ENCODE measurements around the gene RNF125.
"Not testable (repeated sequence)": the region's sequence is repeated elsewhere in the genome, so short reads cannot be mapped to it uniquely, and the experiment has no call there.

Gene RNF125

GRCh38 chr18:32026491-32027086 lies 8.0 kb downstream of the RNF125 start:
- DNase-seq = no peak

- no peak for DNase-seq
Measured at GRCh38 chr18:32029558-32029957, 10.9 kb downstream of the RNF125 start.

- DNase-seq = no peak
Measured at GRCh38 chr18:32032609-32033008, 14.0 kb downstream of the RNF125 start.

- no peak for DNase-seq
Measured at GRCh38 chr18:32036506-32037180, 18.0 kb downstream of the RNF125 start.

DNA sequence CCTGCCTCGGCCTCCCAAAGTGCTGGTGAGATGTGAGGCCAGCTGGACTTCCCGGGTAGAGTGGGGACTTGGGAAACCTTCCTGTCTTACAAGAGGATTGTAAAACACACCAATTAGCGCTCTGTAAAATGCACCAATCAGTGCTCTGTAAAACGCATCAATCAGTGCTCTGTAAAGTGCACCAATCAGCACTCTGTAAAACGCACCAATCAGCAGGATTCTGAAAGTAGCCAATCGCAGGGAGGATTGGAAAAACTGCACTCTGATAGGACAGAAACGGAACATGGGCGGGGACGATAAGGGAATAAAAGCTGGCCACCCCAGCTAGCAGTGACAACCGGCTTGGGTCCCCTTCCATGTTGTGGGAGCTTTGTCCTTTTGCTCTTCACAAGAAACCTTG lies 19.0 kb downstream of the RNF125 start:
- DNase-seq = no peak

- no peak for DNase-seq
Measured at GRCh38 chr18:32040936-32041335, 22.3 kb downstream of the RNF125 start.

GRCh38 chr18:32042337-32042736 lies 23.7 kb downstream of the RNF125 start:
- DNase-seq = no peak

DNA sequence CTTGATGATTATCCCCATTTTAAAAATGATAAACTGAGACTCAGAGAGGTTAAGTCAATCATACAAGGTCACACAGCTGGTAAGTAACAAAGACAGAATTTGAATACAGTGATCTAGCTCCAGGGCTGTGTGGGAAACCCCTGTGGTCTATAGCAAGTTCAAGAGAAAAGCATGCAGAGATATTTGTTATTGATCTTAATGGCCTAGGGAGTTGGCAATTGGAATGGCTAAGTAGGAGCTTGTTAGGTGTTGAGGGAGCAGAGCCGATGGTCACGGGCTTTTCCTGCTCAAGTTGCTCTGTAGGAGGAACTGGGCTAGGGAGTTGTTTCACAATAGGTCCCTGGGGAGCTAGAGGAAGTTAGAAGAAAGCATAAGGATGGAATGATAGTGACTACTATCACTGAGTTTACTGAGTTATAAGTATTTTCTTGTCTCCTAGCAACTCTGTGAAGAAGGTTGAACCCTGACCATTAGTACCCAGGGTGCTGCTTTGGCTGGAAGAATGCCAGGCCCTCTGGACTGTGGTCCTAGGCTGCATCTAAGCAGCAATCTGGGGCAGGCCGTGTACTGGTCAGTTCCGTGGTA lies 30.0 kb downstream of the RNF125 start:
- peak; percentile 52 for DNase-seq

DNA sequence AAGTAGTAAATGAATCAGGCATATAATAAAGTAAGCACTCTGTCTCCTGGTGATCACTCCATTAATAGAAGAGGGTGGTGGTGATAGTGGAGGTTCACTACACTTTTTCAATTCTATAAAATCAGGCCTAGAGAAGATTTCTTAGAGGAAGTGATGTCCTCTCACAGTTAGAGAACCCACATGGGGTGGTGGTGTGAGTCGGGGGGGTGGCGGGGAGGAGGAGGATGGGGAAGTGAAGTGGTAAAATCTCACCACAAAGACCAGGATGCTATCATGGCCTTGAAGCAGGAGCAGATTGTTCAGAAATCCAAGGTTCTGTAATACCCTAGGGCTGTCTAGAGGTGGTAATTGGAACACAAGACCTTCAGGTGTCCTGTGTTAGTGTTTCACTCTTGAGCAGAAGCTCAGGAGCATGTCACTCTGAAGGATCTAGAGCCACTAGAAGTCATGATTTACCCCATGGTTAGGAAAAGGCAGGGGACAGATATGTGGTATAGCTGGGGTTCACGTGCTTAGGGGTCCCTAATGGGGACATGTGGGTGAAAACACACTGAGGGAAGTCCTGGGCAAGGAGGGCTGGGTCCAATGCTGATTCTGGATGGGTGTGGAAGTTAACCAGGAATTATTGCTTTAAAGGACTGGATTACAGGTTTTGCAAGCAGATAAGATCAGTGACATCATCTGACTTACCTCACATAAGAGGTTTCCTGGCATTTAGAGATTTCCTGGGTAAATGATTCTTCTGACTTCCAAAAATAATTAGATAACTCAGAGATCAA lies 31.0 kb downstream of the RNF125 start:
- DNase-seq = no peak

DNA sequence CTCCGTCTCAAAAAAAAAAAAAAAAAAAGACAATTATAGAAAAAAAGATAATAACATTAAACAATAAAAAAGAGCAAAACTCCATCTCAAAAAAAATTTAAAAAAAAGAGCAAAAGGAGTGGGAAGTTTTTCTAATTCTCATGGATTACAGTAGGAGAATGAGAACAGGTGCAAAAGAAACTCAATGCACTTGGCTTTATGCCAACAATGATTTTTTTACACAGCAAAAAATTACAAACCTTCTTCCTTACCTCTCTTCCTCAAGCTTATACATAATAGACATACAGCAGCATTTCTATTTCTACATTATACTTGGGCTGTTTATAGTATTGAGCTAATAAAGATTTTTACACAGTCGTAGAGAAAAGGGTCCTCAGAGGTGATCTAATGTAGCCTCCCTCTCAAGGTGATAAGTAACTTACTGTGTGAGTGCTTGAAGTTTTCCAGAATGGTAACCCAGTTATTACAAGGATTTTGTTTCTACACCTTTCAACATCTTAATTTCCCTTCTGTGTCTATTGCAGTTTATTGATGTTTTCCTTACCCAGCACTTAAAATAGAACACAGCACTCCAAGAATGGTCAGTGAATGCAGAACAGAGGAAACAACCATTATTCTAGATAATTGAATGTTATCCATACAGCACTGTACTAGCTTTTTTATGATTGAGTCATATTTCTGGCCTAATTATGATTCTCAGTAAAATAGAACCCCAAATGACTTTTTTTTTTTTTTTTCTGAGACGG lies 38.2 kb downstream of the RNF125 start:
- DNase-seq = no peak

- no peak for DNase-seq
Measured at GRCh38 chr18:32057624-32058165, 39.1 kb downstream of the RNF125 start.

GRCh38 chr18:32060026-32060425 lies 41.4 kb downstream of the RNF125 start:
- no peak for DNase-seq

DNA sequence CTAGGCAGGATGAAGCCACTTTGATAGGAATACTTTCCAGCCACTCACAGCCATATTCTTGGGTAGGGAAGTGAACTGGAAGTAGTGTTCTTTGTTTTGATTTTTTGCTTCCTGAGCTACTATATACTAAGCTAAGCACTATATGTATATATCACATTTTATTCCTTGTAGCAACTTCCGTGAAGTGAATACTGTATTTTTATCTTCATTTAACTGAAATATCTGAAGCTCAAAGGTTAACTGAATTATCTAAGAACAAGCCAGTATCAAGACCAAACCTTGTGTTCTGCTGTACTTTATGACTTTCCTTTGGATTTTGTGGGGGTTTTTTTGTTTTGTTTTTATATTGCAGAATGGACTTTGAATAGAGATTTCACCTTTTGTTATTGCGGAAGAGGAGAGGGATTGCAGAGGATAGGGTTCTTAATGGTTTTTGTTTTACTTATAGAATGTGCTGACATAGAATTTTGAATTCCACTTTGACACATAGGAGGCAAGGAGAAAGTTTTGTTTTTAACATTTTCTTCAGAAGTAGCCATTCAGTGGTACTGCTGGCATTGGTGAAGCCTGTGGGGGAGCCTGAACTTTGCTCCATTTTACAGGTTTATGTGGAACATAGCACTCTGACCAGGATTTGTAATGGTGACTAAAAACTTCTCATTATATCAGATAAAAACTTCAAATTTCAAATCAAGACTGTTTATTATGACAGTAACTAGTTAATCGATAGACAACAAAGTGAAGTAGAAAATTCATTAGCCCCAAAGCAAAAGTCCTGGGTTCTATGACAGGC lies 48.9 kb downstream of the RNF125 start:
- no peak for DNase-seq

GRCh38 chr18:32072321-32072720 lies 53.7 kb downstream of the RNF125 start:
- DNase-seq = no peak

GRCh38 chr18:32074206-32074605 lies 55.6 kb downstream of the RNF125 start:
- no peak for DNase-seq

DNA sequence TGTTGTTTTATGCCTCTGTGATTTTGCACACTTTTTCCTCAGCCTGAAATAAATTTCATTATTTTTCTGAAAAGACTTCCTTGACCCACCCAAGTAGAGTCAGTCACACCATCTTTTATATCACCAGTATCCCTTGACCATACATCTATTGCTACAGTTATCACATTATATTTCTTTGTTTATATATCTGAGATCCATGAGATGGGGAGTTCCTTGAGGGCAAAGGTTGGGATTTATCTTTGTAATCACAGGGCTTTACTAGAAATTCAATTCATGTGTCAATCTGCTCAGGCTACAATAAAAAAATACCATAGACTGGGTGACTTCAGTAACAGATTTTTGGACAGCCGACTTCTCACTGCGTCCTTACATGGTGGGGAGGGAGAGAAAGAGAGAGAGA lies 60.2 kb downstream of the RNF125 start:
- no peak for DNase-seq

DNA sequence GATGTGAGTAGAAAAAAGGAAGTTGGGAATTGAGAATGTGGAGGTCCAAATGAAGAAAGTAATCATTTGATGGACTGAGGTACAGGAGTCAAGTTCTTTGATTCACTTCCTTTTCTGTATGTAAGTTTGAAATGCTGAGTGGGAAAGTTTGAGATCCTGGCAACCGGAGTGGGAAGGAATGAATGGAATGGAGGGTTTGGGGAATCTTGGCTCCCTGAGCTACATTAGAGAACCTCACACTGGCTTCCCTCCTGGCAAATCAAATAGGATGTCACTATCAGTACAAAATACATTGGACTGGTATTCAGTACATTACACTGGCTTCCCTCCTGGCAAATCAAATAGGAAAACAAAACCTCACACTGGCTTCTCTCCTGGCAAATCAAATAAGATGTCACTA lies 63.3 kb downstream of the RNF125 start:
- DNase-seq = peak; percentile 40

- no peak for DNase-seq
Measured at GRCh38 chr18:32083781-32084180, 65.2 kb downstream of the RNF125 start.

- DNase-seq = no peak
Measured at GRCh38 chr18:32086881-32087280, 68.3 kb downstream of the RNF125 start.

GRCh38 chr18:32090831-32091230 lies 72.2 kb downstream of the RNF125 start:
- DNase-seq = not testable (repeated sequence)

DNA sequence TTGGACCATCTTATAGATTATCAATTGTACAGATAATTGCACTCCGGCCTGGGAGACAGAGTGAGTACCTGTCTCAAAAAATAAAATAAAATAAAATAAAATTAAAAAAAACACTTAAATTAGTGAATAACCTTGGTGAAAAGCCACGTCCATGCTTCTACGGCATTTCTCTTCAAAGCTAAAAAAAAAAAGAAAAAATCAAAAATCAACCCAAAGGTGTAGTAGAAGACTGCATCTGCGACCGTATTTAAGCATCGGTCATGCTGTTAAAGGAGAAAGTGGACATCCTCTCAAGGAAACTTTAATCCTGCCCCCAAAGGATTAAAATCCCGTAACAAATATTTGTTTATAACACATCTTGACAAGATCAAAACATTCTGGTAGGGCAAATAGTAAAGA lies 72.7 kb downstream of the RNF125 start:
- DNase-seq = no peak
